NB4 (cell line): ENCODE results near the gene SPHKAP.
"Not testable (repeated sequence)": the region's sequence is repeated elsewhere in the genome, so short reads cannot be mapped to it uniquely, and the experiment has no call there.

Experiments
- DNase-seq: peaks from one replicate; pipeline ENCODE4 v3.0.0; 2010; ENCODE audit warnings: low read depth
- H3K4me3 ChIP-seq: one replicate; pipeline ENCODE4 v1.5.1; 2011; ENCODE audit warnings: mild to moderate bottlenecking, low read depth, low read length, moderate library complexity
- CTCF ChIP-seq: IDR thresholded peaks from one replicate; pipeline ENCODE4 v1.5.1; 2012; ENCODE audit warnings: low read depth, low read length
- MYC ChIP-seq: IDR thresholded peaks from 2 replicates; pipeline ENCODE4 v1.6.1; 2011; ENCODE audit warnings: low read depth, low read length
- POLR2A ChIP-seq: IDR thresholded peaks from 2 replicates; pipeline ENCODE4 v1.6.1; 2011; ENCODE audit warnings: mild to moderate bottlenecking; ENCODE audit not compliant: insufficient read length; ENCODE audit errors: extremely low read depth
- TF ChIP-seq, protein P1 (sequence below): IDR thresholded peaks from 2 replicates; pipeline ENCODE4 v1.6.1; 2011; ENCODE audit warnings: low read depth, low read length

Gene SPHKAP

DNA sequence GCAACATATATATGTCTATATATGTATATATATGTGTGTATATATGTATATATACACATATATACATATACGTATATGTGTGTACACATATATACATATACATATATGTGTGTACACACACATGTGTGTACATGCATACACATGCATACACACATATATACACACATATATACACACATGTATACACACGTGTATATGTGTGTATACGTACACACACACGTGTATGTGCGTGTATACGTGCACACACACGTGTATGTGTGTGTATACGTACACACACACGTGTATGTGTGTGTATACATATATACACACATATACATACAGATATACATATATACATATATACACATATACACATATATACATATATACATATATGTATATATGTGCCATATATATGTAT, 89.4 kb downstream of the SPHKAP start:
- no peak for DNase-seq

GRCh38 chr2:228086561-228086960, 94.9 kb downstream of the SPHKAP start:
- TF ChIP-seq MYC (no peak), POLR2A (no peak), CTCF (no peak)
- TF ChIP-seq, protein P1, sequence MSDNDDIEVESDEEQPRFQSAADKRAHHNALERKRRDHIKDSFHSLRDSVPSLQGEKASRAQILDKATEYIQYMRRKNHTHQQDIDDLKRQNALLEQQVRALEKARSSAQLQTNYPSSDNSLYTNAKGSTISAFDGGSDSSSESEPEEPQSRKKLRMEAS: no peak
- DNase-seq: no peak
- H3K4me3 ChIP-seq: no peak overlapping the region

More for the DNA sequence above, 89.4 kb downstream of the SPHKAP start:
- TF ChIP-seq CTCF: no peak
- TF ChIP-seq POLR2A: no peak
- no peak overlapping the region for H3K4me3 ChIP-seq

DNA sequence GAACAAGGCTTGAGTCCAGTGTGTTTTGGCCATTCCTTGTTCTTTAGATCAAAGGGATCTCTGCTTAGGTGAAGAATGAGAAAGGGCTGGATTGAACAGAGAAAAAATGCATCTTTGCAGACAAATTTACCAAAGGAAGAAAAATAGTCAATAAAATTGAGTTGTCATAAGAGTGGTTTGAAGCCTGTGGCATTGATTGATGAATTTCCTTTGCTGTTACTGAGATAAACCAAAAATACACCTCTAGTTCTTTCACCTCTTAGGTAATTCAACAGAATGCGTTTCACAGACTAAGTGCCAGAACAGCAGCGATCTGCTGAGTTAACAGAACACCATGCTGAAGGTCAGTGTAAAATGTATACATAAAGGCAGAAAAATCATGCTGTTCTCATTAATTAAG, 96.8 kb downstream of the SPHKAP start:
- TF ChIP-seq CTCF: no peak
- no peak for TF ChIP-seq POLR2A
- TF ChIP-seq, protein P1: no peak
- no peak for TF ChIP-seq MYC
- DNase-seq: no peak
- no peak overlapping the region for H3K4me3 ChIP-seq

DNA sequence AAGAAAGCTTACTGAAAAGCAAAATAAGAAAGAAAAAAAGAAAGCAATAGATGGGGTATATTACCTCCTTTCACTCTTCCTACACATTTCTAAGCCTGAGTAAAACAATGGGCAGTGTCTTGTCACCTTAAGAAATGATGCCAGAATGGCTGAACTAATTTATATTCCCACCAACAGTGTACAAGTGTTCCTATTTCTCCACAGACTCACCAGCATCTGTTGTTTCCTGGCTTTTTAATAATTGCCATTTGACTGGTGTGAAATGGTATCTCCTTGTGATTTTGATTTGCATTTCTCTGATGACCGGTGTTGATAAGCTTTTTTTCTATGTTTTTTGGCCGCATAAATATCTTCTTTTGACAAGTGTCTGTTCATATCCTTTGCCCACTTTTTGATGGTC, 98.4 kb downstream of the SPHKAP start:
- DNase-seq: no peak
- TF ChIP-seq MYC (no peak), CTCF (no peak), POLR2A (no peak)
- TF ChIP-seq, protein P1: no peak

DNA sequence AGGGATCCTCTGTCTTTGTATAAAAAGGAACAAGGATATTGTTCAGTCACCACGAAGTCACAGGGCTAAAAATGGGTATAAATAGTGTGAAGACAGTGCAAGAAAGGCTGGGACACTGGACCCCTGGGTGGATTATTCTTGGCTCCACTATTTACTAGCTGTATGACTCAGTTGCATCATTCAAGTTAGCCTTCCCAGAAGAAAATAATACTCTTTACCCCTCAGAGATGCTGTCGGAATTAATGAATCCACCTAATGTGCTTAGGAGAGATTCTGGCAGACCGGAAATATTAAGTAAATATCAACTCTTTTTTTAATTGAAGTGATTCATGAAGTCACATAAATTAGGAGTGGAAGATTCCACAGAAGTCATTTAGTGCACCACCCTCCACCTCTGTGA, 98.9 kb downstream of the SPHKAP start:
- TF ChIP-seq MYC: no peak
- TF ChIP-seq CTCF: no peak
- no peak for TF ChIP-seq POLR2A
- TF ChIP-seq, protein P1: no peak
- no peak overlapping the region for H3K4me3 ChIP-seq
- DNase-seq: no peak

More for the DNA sequence above, 98.4 kb downstream of the SPHKAP start:
- H3K4me3 ChIP-seq: no peak overlapping the region

DNA sequence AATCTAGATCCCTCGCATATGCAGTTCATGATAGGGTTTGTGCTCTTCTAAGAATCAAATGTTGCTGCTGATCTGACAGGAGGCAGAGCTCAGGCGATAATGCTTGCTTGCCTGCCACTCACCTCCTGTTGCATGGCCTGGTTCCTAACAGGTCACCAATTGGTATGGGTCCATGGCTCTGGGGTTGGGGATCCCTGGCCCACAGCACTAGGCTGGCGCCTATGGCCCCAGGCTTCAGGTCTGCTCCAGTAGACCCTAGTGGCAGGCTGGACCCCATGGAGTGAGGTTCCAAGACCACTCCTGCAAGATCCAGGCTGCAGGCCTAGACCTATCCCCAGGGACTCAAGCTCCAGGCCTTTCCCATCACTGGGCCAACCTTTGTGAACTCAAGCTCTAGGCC, 102.3 kb downstream of the SPHKAP start:
- TF ChIP-seq MYC: no peak
- TF ChIP-seq POLR2A: no peak
- TF ChIP-seq, protein P1: no peak
- DNase-seq: no peak
- H3K4me3 ChIP-seq: no peak overlapping the region

DNA sequence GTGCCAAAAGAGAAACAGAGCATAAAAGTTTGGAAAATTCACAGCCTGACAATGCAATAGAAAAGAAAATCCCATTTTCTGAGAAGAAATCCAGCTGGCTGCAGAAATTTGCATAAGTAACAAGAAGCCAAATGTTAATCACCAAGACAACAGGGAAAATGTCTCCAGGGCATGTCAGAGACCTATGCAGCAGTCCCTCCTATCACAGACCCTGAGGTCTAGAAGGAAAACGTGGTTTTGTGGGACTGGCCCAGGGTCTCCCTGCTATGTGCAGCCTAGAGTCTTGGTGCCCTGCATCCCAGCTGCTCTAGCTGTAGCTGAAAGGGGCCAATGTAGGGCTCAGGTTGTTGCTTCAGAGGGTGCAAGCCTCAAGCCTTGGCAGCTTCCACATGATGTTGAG, 104.8 kb downstream of the SPHKAP start:
- not testable (repeated sequence) for DNase-seq, H3K4me3 ChIP-seq
